Osteoblast (primary cell): ENCODE data around the gene MROH2A. TPM values are rescaled to one million over a fixed set of nuclear protein-coding genes. Genes with fewer than 3 reads are reported as not detected.

Experiments
- DNase-seq: peaks from one replicate; pipeline ENCODE4 v3.0.0; 2011; ENCODE audit warnings: low spot score, mixed read lengths; ENCODE audit not compliant: insufficient read length; ENCODE audit errors: missing footprints
- H2AFZ ChIP-seq: 2 replicates; pipeline ENCODE4 v1.6.0; 2011; ENCODE audit warnings: mild to moderate bottlenecking, low read length
- H3K27ac ChIP-seq: 2 replicates; pipeline ENCODE4 v1.5.1; 2011; ENCODE audit warnings: mild to moderate bottlenecking, low read depth, low read length, moderate library complexity
- H3K27me3 ChIP-seq: 2 replicates; pipeline ENCODE4 v1.6.0; 2012; ENCODE audit warnings: mild to moderate bottlenecking, control low read depth, inconsistent platforms, low read length, moderate library complexity; ENCODE audit not compliant: insufficient read depth
- H3K36me3 ChIP-seq: 2 replicates; pipeline ENCODE4 v1.5.1; 2011; ENCODE audit warnings: mild to moderate bottlenecking, low read length, control low read depth, moderate library complexity; ENCODE audit not compliant: insufficient read depth
- H3K4me1 ChIP-seq: 2 replicates; pipeline ENCODE4 v1.5.1; 2011; ENCODE audit warnings: mild to moderate bottlenecking, low read length, control low read depth, moderate library complexity; ENCODE audit not compliant: insufficient read depth
- H3K4me2 ChIP-seq: 2 replicates; pipeline ENCODE4 v1.6.0; 2011; ENCODE audit warnings: mild to moderate bottlenecking, low read length; ENCODE audit not compliant: insufficient read depth
- H3K4me3 ChIP-seq: fragments of 200-600 bp; sonication (generic); 3 replicates; pipeline ENCODE4 v1.5.1; 2012; ENCODE audit warnings: mild to moderate bottlenecking, low read length, inconsistent platforms; ENCODE audit not compliant: insufficient read depth
- H3K79me2 ChIP-seq: 2 replicates; pipeline ENCODE4 v1.6.0; 2012; ENCODE audit warnings: mild to moderate bottlenecking, low read length, control low read depth, inconsistent platforms; ENCODE audit not compliant: insufficient read depth
- H3K9me3 ChIP-seq: 2 replicates; pipeline ENCODE4 v1.5.1; 2011; ENCODE audit warnings: low read depth, low read length, control low read depth
- H4K20me1 ChIP-seq: 2 replicates; pipeline ENCODE4 v1.6.0; 2012; ENCODE audit warnings: mild to moderate bottlenecking, low read length, control low read depth; ENCODE audit not compliant: insufficient read depth
- total RNA-seq: library from RNA; depleted of rRNA; stranded (reverse); fragments of >200 nt; gene quantifications from 2 replicates; pipeline ENCODE4 v1.2.3, GENCODE V29; 2012
- TF ChIP-seq, protein P1 (sequence below): IDR thresholded peaks from 2 replicates; pipeline ENCODE4 v1.5.1; 2011; ENCODE audit warnings: mild to moderate bottlenecking, low read depth, low read length, moderate library complexity; ENCODE audit errors: extremely low read depth

MROH2A gene
- total RNA-seq, 1 donor: not detected

- Histone ChIP-seq H3K4me1 (peaks cover 4% of the 10 kb centered on the region), H3K79me2 (peaks cover 20% of the 10 kb centered on the region), H3K4me2 (no peak overlapping the region), H4K20me1 (no peaks in the 10 kb centered on the region), H3K36me3 (peaks cover 6% of the 10 kb centered on the region), H3K27ac (peak overlapping the region; percentile 31), H3K27me3 (no peaks in the 10 kb centered on the region), H3K4me3 (no peak overlapping the region), H3K9me3 (no peaks in the 10 kb centered on the region), H2AFZ (peak overlapping the region; percentile 53)
- DNase-seq: peak; percentile 90
- TF ChIP-seq, protein P1, sequence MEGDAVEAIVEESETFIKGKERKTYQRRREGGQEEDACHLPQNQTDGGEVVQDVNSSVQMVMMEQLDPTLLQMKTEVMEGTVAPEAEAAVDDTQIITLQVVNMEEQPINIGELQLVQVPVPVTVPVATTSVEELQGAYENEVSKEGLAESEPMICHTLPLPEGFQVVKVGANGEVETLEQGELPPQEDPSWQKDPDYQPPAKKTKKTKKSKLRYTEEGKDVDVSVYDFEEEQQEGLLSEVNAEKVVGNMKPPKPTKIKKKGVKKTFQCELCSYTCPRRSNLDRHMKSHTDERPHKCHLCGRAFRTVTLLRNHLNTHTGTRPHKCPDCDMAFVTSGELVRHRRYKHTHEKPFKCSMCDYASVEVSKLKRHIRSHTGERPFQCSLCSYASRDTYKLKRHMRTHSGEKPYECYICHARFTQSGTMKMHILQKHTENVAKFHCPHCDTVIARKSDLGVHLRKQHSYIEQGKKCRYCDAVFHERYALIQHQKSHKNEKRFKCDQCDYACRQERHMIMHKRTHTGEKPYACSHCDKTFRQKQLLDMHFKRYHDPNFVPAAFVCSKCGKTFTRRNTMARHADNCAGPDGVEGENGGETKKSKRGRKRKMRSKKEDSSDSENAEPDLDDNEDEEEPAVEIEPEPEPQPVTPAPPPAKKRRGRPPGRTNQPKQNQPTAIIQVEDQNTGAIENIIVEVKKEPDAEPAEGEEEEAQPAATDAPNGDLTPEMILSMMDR: peak; percentile 48
These were observed 54.8 kb downstream of the MROH2A start for GRCh38 chr2:233832869-233833311.

DNA sequence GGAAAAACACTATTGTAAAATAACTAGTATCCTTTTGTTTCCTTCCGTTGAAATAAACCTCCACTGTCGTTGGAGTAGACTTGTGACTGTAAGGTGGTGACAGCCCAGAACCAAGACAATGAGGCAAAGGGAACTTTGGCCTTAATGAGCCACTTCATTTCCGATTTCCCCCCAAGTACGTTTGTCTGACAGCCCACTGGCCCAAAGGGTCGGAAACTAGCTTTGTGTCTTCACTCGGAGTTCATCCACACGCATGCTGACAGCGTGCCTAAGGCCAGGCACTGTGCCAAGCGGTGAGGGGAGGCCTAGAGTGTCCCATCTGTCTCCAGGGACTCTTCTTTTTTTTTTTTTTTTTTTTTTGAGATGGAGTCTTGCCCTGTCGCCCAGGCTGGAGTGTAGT, 55.2 kb downstream of the MROH2A start:
- H3K79me2 ChIP-seq: peaks cover 25% of the 10 kb centered on the region
- peaks cover 4% of the 10 kb centered on the region for H3K4me1 ChIP-seq
- no peak overlapping the region for H3K27ac ChIP-seq
- H3K4me2 ChIP-seq: no peak overlapping the region
- TF ChIP-seq, protein P1: no peak
- H4K20me1 ChIP-seq: no peaks in the 10 kb centered on the region
- no peaks in the 10 kb centered on the region for H3K9me3 ChIP-seq
- H3K36me3 ChIP-seq: peaks cover 11% of the 10 kb centered on the region
- H3K4me3 ChIP-seq: no peak overlapping the region
- no peaks in the 10 kb centered on the region for H3K27me3 ChIP-seq
- peak; percentile 15 for DNase-seq
- peak overlapping the region; percentile 53 for H2AFZ ChIP-seq

DNA sequence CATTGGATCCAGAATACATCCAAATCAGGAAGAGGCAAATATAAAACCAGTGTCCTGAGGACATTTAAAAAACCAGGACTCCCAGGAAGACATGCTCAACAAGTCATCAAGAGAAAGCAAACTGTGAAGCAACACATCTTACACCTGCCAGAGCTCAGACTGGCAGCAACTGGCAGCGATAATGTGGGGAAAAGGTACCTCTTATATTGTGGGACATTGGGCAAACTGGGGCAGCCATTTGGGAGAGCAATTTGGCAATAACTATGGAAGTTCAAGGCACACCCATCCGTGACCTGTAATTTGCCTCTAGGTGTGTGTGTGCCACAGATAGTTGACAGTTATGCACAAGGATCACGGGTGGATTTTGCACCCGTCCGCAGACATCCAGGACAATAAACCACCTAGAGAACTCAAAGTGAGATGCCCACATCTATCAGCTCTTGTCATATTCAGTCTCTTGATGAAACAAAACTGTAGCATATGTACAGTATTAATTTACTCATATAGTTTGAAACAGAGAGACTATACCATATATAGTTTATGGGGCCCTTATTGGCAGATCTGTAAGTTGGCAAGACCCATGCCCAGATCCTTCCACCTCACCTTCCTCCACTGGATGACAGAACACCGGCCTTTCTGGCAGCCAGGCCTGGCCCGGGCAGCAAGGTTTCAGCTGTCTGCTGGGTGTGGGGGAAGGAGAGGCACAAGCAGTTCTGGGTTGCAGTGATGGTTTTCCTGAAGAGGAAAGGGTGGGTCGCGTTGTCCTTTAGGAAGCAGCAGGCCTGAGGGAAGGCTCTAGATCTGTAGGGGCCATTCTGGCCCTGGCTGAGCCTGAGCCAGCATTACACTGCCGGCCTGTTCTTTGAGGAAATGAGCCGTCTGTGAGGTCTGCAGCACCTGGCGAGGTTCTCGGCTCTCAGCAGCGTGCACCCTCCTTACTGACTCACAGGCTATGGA, 57.4 kb downstream of the MROH2A start:
- H3K27me3 ChIP-seq: no peaks in the 10 kb centered on the region
- H3K4me1 ChIP-seq: peaks cover 4% of the 10 kb centered on the region
- peaks cover 4% of the 10 kb centered on the region for H4K20me1 ChIP-seq
- no peak overlapping the region for H3K4me2 ChIP-seq
- H3K79me2 ChIP-seq: peaks cover 46% of the 10 kb centered on the region
- H3K4me3 ChIP-seq: no peak overlapping the region
- no peak overlapping the region for H2AFZ ChIP-seq
- DNase-seq: peak; percentile 36
- TF ChIP-seq, protein P1: no peak
- no peak overlapping the region for H3K27ac ChIP-seq
- no peaks in the 10 kb centered on the region for H3K9me3 ChIP-seq
- H3K36me3 ChIP-seq: peaks cover 32% of the 10 kb centered on the region

DNA sequence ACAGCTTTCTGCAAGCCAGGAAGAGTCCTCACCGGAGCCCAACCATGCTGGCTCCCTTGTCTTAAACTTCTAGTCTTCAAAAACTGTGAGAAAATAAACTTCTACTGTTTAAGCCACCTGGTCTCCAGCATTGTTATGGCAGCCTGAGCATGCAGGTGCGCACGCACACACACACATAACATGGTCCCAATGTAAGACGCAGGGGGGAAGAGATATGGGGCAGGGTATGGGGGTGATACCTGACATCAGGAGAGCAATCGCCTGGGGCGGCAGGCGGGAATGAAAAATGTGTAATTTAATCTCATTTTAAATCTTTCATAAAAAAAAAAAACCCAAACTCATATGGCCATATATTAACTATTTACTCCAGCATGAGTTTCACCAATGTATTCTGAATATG, 58.2 kb downstream of the MROH2A start:
- no peak overlapping the region for H3K27ac ChIP-seq
- peak; percentile 10 for DNase-seq
- H4K20me1 ChIP-seq: peaks cover 4% of the 10 kb centered on the region
- no peak overlapping the region for H3K4me2 ChIP-seq
- peaks cover 55% of the 10 kb centered on the region for H3K79me2 ChIP-seq
- peaks cover 4% of the 10 kb centered on the region for H3K4me1 ChIP-seq
- H3K27me3 ChIP-seq: no peaks in the 10 kb centered on the region
- TF ChIP-seq, protein P1: no peak
- H3K9me3 ChIP-seq: no peaks in the 10 kb centered on the region
- peaks cover 39% of the 10 kb centered on the region for H3K36me3 ChIP-seq
- no peak overlapping the region for H3K4me3 ChIP-seq
- no peak overlapping the region for H2AFZ ChIP-seq
